Right cardiac atrium (tissue), 5 donors: ENCODE data around the gene RECQL. TPM values are rescaled to one million over a fixed set of nuclear protein-coding genes. Genes with fewer than 3 reads are reported as not detected.
A peak's percentile ranks its signal among the peaks of the same experiment; 100 is the strongest.

Experiments
- ATAC-seq, 2 donors: fragments of 200-7000 bp; cut with Tn5 transposase; one replicate each; pipeline versions ENCODE4 v1.8.0 to v1.9.1; 2020; ENCODE audit warnings: moderate library complexity in 2 of 2, mild to moderate bottlenecking in 1 of 2
- DNase-seq, 3 donors: peaks; one replicate each; pipeline ENCODE4 v3.0.0-alpha.2; 2020
- H3K27ac ChIP-seq: one replicate; pipeline ENCODE4 v1.5.1; 2013; ENCODE audit warnings: mild to moderate bottlenecking, low read length, control low read depth, moderate library complexity
- H3K27me3 ChIP-seq: one replicate; pipeline ENCODE4 v1.6.1; 2013; ENCODE audit not compliant: control insufficient read depth, insufficient read depth
- H3K4me1 ChIP-seq: one replicate; pipeline ENCODE4 v1.6.1; 2013; ENCODE audit warnings: low read length; ENCODE audit not compliant: control insufficient read depth, insufficient read depth
- H3K4me3 ChIP-seq: one replicate; pipeline ENCODE4 v1.5.1; 2013; ENCODE audit warnings: low read length, control low read depth
- H3K9me3 ChIP-seq: one replicate; pipeline ENCODE4 v1.6.1; 2013; ENCODE audit warnings: low read length; ENCODE audit not compliant: control insufficient read depth
- WGBS: extraction: QIAGEN DNeasy Blood & Tissue Kit; methylation state at CpG from one replicate; pipeline ENCODE4 v1.1.7; 2013; 5-methylcytosine and 5-hydroxymethylcytosine counted together
- intact Hi-C, 4 donors: fragments of 100-400 bp; cut with DNase I; formaldehyde crosslinking; loops; one replicate each; pipeline versions ENCODE4 v1.11.0 to v1.14.0; 2022 to 2023
- long read RNA-seq, 4 donors: library from polyadenylated mRNA; unstranded; transcript quantifications; one replicate each; pipeline ENCODE4 v2.0.0, GENCODE V29; 2020 to 2021
- polyA plus RNA-seq: library from polyadenylated mRNA; stranded (reverse); fragments of 200-250 nt; gene quantifications from one replicate; pipeline ENCODE4 v1.2.3, GENCODE V29; 2013
- total RNA-seq, 4 donors: library from RNA; stranded (reverse); fragmentation: NEBNext Ultra II Directional; extraction: Animal tissue kit (Norgen Biotek cat#: 25700); gene quantifications; one replicate each; pipeline ENCODE4 v1.2.1, GENCODE V29; 2021
- donor health status: healthy with polysubstance abuse.
- donor health status: DM: no; HTN: yes; CAD: no.
- donor health status: DM: no; HTN: no; CAD: no.
- donor health status: DM: no; HTN: yes; CAD: no; lungs with severe emphysema.
- donor health status: DM: yes; HTN: yes; CAD: no.

The RECQL gene, protein sequence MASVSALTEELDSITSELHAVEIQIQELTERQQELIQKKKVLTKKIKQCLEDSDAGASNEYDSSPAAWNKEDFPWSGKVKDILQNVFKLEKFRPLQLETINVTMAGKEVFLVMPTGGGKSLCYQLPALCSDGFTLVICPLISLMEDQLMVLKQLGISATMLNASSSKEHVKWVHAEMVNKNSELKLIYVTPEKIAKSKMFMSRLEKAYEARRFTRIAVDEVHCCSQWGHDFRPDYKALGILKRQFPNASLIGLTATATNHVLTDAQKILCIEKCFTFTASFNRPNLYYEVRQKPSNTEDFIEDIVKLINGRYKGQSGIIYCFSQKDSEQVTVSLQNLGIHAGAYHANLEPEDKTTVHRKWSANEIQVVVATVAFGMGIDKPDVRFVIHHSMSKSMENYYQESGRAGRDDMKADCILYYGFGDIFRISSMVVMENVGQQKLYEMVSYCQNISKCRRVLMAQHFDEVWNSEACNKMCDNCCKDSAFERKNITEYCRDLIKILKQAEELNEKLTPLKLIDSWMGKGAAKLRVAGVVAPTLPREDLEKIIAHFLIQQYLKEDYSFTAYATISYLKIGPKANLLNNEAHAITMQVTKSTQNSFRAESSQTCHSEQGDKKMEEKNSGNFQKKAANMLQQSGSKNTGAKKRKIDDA
- total RNA-seq (10 to 100 TPM; 18.3 to 21.1 (median 20.3) TPM), polyA plus RNA-seq (9.2 TPM)
- long read RNA-seq, donor 1, transcript RECQL-204 (15 exons, 3,702 nt), result major isoform, 12 of 39 reads
- long read RNA-seq, donor 1, transcript RECQL-203 (16 exons, 2,572 nt), result minor isoform, 6 of 39 reads
- long read RNA-seq, donor 1, partial matches to known transcripts, result 2 of 39 reads
- long read RNA-seq, donor 1, other reads (novel, unspliced or antisense), result 19 of 39 reads
- long read RNA-seq, donor 2, transcript RECQL-204 (15 exons, 3,702 nt), result major isoform, 11 of 27 reads
- long read RNA-seq, donor 2, partial matches to known transcripts, result 2 of 27 reads
- long read RNA-seq, donor 2, other reads (novel, unspliced or antisense), result 13 of 27 reads
- long read RNA-seq, donor 3, transcript RECQL-204 (15 exons, 3,702 nt), result major isoform, 35 of 124 reads
- long read RNA-seq, donor 3, transcript RECQL-203 (16 exons, 2,572 nt), result minor isoform, 23 of 124 reads
- long read RNA-seq, donor 3, partial matches to known transcripts, result 6 of 124 reads
- long read RNA-seq, donor 3, other reads (novel, unspliced or antisense), result 60 of 124 reads
- long read RNA-seq, donor 4, transcript RECQL-204 (15 exons, 3,702 nt), result major isoform, 5 of 19 reads
- long read RNA-seq, donor 4, partial matches to known transcripts, result 2 of 19 reads
- long read RNA-seq, donor 4, other reads (novel, unspliced or antisense), result 10 of 19 reads

DNA sequence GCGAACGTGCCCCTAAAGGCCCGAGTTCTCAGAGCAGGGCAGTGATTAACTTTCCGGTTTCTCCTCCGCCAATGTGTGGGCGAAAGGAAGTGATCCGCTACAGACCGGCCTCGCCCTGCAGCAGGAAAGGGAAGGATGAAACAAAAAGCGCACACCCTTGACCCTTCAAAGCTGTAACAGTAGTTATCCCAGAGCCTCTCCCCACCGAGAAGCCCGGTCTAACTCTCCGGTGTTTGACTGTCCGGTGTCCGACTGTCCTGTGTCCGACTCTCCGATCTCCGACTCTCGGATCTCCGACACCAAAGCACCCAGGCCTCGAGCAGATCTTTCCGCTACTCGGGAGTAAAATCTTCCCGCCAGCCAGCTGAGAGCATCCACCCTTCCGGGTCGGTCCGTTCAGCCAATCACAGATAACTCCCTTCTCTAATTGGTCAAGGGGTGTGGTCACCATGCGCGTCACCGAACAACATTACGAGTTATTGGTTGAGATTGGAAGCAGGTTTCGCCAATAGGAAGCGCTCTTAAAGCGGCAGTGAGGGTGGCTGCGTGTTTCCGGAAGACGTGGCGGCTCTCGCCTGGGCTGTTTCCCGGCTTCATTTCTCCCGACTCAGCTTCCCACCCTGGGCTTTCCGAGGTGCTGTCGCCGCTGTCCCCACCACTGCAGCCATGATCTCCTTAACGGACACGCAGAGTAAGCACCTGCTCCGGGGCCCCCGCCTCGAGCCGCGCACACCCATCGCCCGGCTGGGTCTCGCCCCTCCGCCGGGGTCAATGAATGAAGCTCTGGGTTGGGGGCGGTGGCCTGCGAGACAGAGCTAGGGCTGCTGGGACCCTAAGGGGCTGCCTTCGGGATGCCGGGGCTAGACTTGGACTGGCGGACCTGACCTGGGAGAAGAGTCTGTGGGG lies at the start of gene RECQL, which contains the start of gene GOLT1B:
RECQL (minus strand) TSS at position 378 of the 906 bp plus-strand sequence. CDS start 2,065 bp downstream, outside the sequence.
GOLT1B (plus strand) TSS at position 532 of the 906 bp plus-strand sequence; CDS start at position 667, 135 bp downstream.
- peaks cover 3% of the 10 kb centered on the region for H3K4me1 ChIP-seq
- WGBS, result under 1% methylated on average over 61 of the region's 61 CpGs
- H3K27me3 ChIP-seq, result no peaks in the 10 kb centered on the region
- peak within 1 kb of the TSS; percentile 95 for H3K4me3 ChIP-seq
- DNase-seq (peak; percentile 91 to 95 (median 94)), ATAC-seq (peak; percentile 100)
- no peaks in the 10 kb centered on the region for H3K9me3 ChIP-seq
- intact Hi-C loops, result no loop called here
- peak within 1 kb of the TSS; percentile 94 for H3K27ac ChIP-seq

DNA sequence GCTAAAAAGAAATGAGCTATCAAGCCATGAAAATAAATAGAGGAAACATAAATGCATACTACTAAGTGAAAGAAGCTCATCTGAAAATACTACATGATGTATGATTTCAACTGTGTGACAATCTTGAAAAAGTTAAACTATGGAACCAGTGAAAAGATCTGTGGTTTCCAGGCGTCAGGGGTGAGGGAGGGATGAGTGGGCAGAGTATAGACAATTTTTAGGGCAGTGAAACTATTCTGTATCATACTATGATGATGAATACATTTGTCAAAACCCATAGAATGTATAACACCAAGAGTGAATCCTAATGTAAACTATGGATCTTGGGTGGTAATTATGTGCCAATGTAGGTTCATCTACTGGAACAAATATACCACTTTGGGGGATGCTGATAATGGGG lies 46.0 kb upstream of the RECQL start:
- H3K4me1 ChIP-seq, result no peaks in the 10 kb centered on the region
- intact Hi-C loops, result no loop called here
- ATAC-seq, result no peak
- H3K27me3 ChIP-seq, result no peaks in the 10 kb centered on the region
- H3K27ac ChIP-seq, result no peak overlapping the region
- no peak overlapping the region for H3K4me3 ChIP-seq
- no peak for DNase-seq
- 80% methylated on average over 1 of the region's 1 CpG for WGBS
- no peaks in the 10 kb centered on the region for H3K9me3 ChIP-seq

DNA sequence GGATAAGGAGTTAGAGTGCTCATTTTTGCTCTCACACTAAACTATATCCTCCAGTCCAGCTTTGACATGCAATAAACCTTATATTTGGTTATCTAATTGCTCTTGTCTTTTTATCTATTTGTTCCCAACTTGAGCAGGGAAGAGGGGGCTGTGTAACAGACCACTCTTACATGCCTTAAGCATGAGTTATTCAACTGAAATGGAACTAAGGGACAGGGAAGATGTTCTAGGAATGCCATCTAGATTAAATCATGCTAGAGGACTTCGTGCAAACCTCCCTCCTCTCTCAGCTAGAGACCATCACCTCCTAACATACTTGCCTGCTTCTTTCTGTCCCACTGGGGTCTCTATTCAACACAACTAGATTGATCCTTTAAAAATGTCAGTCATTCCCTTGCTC lies 45.3 kb upstream of the RECQL start:
- DNase-seq, result no peak
- Histone ChIP-seq H3K27me3 (no peaks in the 10 kb centered on the region), H3K4me3 (no peak overlapping the region), H3K9me3 (no peaks in the 10 kb centered on the region), H3K4me1 (no peaks in the 10 kb centered on the region), H3K27ac (no peak overlapping the region)
- intact Hi-C loops, result no loop called here
- 2% methylated on average over 1 of the region's 1 CpG for WGBS
- ATAC-seq, result no peak

DNA sequence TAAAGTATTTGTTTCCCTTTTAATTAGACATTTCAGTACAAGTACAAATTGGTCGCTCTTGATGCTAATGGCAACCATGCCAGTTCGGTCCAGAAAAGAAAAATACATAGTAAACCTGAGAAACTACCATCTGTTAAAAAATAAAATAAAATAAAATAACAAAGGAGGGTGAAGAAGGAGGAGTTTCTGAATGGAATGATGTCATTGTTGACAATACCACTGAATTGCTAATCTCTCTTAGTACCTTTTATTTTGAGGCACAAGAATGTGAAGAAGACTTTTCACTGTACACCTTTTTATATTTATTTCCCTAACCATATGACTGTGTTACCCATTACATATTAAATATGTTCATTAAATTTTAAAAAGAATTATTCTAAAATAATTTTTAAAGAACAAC lies 44.1 kb upstream of the RECQL start:
- 90% methylated on average over 2 of the region's 2 CpGs for WGBS
- no peaks in the 10 kb centered on the region for H3K27me3 ChIP-seq
- no peaks in the 10 kb centered on the region for H3K9me3 ChIP-seq
- ATAC-seq (no peak), DNase-seq (no peak)
- no peak overlapping the region for H3K4me3 ChIP-seq
- H3K4me1 ChIP-seq, result no peaks in the 10 kb centered on the region
- intact Hi-C loops, result no loop called here
- no peak overlapping the region for H3K27ac ChIP-seq

DNA sequence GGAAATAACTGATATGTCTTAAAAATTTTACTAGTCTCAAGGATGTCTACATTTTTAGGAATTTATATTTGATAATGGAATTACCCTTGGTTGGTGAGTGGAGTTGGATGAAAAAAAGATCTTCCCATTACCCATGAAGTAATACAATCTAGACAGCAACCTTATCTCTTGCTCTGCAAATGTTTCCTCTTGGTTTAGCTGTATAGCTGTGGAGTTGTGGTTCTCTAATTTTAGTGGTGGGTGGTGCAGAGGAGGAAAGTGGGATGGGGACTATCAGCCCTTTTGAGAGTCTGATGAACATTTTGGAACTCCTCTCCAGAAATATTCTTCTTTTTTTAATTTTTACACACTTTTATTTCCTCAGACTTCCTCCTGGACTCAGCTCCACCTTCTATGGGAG lies 41.7 kb upstream of the RECQL start:
- H3K4me1 ChIP-seq, result no peaks in the 10 kb centered on the region
- H3K4me3 ChIP-seq, result no peak overlapping the region
- intact Hi-C loops, result no loop called here
- H3K27ac ChIP-seq, result no peak overlapping the region
- ATAC-seq, result no peak
- DNase-seq, result no peak
- no peaks in the 10 kb centered on the region for H3K9me3 ChIP-seq
- no peaks in the 10 kb centered on the region for H3K27me3 ChIP-seq

DNA sequence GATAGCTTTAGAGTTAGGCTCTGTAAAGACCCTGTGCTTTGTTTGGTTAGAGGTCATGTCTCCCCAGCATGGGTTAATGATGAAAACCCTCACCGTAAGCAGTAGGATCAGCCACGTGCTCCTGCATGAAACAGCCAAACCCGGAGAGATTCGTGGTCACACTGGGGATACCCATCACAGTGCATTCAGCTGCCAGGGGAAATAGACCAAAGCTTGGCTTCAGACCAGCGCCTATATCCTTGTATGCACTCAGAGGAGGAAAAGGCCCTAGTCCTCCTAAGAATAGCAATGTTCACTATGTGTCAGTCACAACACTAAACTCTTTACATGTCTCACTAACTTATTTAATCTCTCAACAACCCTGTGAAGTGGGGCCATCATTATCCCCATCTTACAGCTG lies 41.0 kb upstream of the RECQL start:
- Histone ChIP-seq H3K27ac (no peak overlapping the region), H3K4me1 (no peaks in the 10 kb centered on the region), H3K9me3 (no peaks in the 10 kb centered on the region), H3K27me3 (no peaks in the 10 kb centered on the region), H3K4me3 (no peak overlapping the region)
- intact Hi-C loops, result no loop called here
- 37% methylated on average over 5 of the region's 5 CpGs for WGBS
- DNase-seq (no peak), ATAC-seq (peak in 1 of 2 donors; percentile 43)

DNA sequence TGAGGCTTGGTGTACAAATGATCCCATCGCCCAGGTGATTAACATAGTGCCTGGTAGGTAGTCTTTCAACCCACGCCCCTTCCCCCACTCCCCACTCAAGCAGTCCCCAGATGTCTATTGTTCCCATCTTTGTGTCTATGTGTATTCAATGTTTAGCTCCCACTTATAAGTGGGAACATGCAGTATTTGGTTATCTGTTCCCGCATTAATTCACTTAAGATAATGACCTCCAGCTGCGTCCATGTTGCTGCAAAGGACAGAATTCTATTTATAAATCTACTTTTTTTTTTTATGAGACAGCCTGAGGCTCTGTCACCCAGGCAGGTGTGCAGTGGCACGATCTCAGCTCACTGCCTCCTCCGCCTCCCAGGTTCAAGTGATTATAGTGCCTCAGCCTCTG lies 40.3 kb upstream of the RECQL start:
- DNase-seq (no peak), ATAC-seq (no peak)
- no peak overlapping the region for H3K27ac ChIP-seq
- no peak overlapping the region for H3K4me3 ChIP-seq
- WGBS, result 73% methylated on average over 6 of the region's 6 CpGs
- H3K4me1 ChIP-seq, result no peaks in the 10 kb centered on the region
- intact Hi-C loops, result no loop called here
- H3K9me3 ChIP-seq, result no peaks in the 10 kb centered on the region
- H3K27me3 ChIP-seq, result no peaks in the 10 kb centered on the region

DNA sequence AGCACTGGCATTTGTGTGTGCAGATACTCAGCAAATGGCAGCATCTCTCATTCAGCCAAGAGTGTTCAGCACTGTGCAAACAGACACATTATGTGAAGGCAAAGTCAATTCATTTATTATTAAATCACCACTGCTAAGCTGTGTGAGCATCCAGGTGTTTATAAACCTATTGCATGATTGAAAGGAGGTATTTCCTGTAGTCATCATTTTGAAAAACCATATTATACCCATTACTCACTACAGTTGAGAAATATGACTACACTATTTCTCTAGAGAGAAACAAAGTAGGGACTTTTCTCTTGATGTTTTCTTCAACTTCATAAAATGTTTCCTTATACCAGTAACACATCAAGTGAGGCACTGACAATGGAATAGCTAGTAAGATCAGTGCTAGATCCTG lies 38.4 kb upstream of the RECQL start:
- Histone ChIP-seq H3K4me1 (no peaks in the 10 kb centered on the region), H3K9me3 (no peaks in the 10 kb centered on the region), H3K27me3 (no peaks in the 10 kb centered on the region), H3K27ac (no peak overlapping the region), H3K4me3 (no peak overlapping the region)
- intact Hi-C loops, result no loop called here
- ATAC-seq, result no peak
- DNase-seq, result no peak

DNA sequence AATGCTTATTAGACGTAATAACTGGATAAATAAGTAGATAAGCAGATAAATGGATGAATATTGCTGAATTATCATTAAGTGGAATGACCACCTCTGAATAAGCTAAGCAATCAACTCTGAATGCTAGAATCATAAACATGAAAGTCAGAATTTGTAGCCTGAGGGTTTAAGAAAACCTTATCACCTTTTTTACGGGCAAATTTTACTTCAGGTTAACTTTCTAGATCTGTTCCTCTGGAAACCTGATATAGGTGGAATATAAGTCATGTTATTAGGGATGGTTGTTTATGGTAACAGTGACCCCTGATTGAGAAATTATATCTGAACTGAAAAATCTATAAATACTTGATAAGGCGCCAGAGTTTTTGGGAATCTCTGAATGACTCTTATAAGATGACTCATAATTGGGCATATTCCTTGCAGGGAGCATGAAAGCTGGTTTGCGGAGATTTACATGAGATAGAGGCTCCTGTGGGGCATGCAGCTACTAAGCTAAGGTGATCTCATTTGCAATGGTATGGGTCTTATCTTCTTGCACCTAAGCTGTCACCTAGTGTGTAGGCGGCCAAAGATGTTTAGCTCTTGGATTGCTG lies 36.7 kb upstream of the RECQL start:
- Histone ChIP-seq H3K27ac (no peak overlapping the region), H3K9me3 (no peaks in the 10 kb centered on the region), H3K4me3 (no peak overlapping the region), H3K27me3 (no peaks in the 10 kb centered on the region), H3K4me1 (no peaks in the 10 kb centered on the region)
- no peak for ATAC-seq
- intact Hi-C loops, result no loop called here
- WGBS, result 87% methylated on average over 5 of the region's 5 CpGs
- no peak for DNase-seq

DNA sequence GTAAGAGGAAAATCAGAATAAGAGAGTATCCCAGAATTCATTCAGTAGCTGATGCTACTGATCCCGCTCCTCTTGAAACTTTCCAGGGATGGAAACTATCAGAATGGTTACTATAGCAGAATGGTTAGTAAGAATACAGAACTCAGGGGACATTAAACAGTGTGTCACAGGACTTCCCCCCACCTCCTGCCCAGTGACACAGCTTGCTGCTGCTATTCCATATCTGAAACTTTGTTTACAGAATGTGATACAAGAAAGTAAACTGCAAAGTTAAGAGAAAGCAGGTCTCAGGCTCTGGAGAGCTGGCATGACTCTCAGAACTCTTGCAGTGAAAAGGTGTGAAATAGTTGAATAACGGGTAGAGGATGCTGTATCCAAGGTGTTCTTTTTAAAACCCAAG lies 28.0 kb upstream of the RECQL start:
- Histone ChIP-seq H3K4me3 (no peak overlapping the region), H3K27me3 (no peaks in the 10 kb centered on the region), H3K9me3 (no peaks in the 10 kb centered on the region), H3K4me1 (no peaks in the 10 kb centered on the region), H3K27ac (peak overlapping the region; percentile 64)
- DNase-seq (no peak), ATAC-seq (no peak)
- 68% methylated on average over 2 of the region's 2 CpGs for WGBS
- intact Hi-C loops, result no loop called here
